ENCODE data around the gene FAR2. TPM values are rescaled to one million over a fixed set of nuclear protein-coding genes. Genes with fewer than 3 reads are reported as not detected.

Gene FAR2
- total and polyA plus RNA-seq, 4 donors = 0.81 to 7.6 (median 3.1) TPM

- no peaks in the 10 kb centered on the region for H3K27me3 ChIP-seq (ENCODE audit: control insufficient read depth in 4 of 4, insufficient read depth in 4 of 4, low read length in 3 of 4)
- no peaks in the 10 kb centered on the region for H3K4me1 ChIP-seq (ENCODE audit: control insufficient read depth in 4 of 4, insufficient read depth in 4 of 4, low read length in 3 of 4)
- no peaks in the 10 kb centered on the region for H3K9me3 ChIP-seq (ENCODE audit: control insufficient read depth in 4 of 4, low read length in 3 of 4)
- H3K27ac ChIP-seq (ENCODE audit: low read depth in 1 of 2, low read length in 2 of 2) = no peak overlapping the region
- H3K9ac ChIP-seq (ENCODE audit: low read depth in 1 of 2, low read length in 2 of 2) = no peak overlapping the region
- no peak overlapping the region for H3K4me3 ChIP-seq (ENCODE audit: low read depth in 1 of 3, low read length in 3 of 3)
- TF ChIP-seq RAD21 (IDR thresholded peaks at IDR 0.05) (no peak), FOXA1 (IDR thresholded peaks at IDR 0.05) (no peak), REST (IDR thresholded peaks at IDR 0.05) (no peak), EGR1 (IDR thresholded peaks at IDR 0.05; ENCODE audit: low read depth in 2 of 2) (no peak), RXRA (IDR thresholded peaks at IDR 0.05) (no peak), SP1 (IDR thresholded peaks at IDR 0.05) (no peak), ZBTB33 (IDR thresholded peaks at IDR 0.05) (no peak)
- H3K36me3 ChIP-seq (ENCODE audit: control insufficient read depth in 4 of 4, insufficient read depth in 3 of 4, low read depth in 1 of 4, low read length in 3 of 4) = no peaks in the 10 kb centered on the region
- WGBS = 81% methylated on average over 5 of the region's 5 CpGs
- DNase-seq (ENCODE audit: low spot score) = no peak
Observed at GRCh38 chr12:29281371-29282005, 132.4 kb downstream of the FAR2 start.

GRCh38 chr12:29282031-29282816, 133.1 kb downstream of the FAR2 start:
- no peaks in the 10 kb centered on the region for H3K27me3 ChIP-seq (ENCODE audit: control insufficient read depth in 4 of 4, insufficient read depth in 4 of 4, low read length in 3 of 4)
- WGBS = 58% methylated on average over 2 of the region's 2 CpGs
- H3K9me3 ChIP-seq (ENCODE audit: control insufficient read depth in 4 of 4, low read length in 3 of 4) = no peaks in the 10 kb centered on the region
- TF ChIP-seq HNF4G (IDR thresholded peaks at IDR 0.05) (no peak), GABPA (IDR thresholded peaks at IDR 0.05 in 1 of 2, conservative IDR thresholded peaks at IDR 0.05 in 1 of 2) (no peak), FOXA2 (IDR thresholded peaks at IDR 0.05) (no peak), MAX (IDR thresholded peaks at IDR 0.05) (no peak), JUND (IDR thresholded peaks at IDR 0.05) (no peak)
- H3K4me1 ChIP-seq (ENCODE audit: control insufficient read depth in 4 of 4, insufficient read depth in 4 of 4, low read length in 3 of 4) = no peaks in the 10 kb centered on the region
- no peaks in the 10 kb centered on the region for H3K36me3 ChIP-seq (ENCODE audit: control insufficient read depth in 4 of 4, insufficient read depth in 3 of 4, low read depth in 1 of 4, low read length in 3 of 4)
- no peak overlapping the region for H3K27ac ChIP-seq (ENCODE audit: low read depth in 1 of 2, low read length in 2 of 2)
- H3K4me3 ChIP-seq (ENCODE audit: low read depth in 1 of 3, low read length in 3 of 3) = no peak overlapping the region
- DNase-seq (ENCODE audit: low spot score) = no peak
- H3K9ac ChIP-seq (ENCODE audit: low read depth in 1 of 2, low read length in 2 of 2) = no peak overlapping the region
